Kasumi-1 (cell line): ENCODE data around the gene PLA2G3.
"Not testable (repeated sequence)": the region's sequence is repeated elsewhere in the genome, so short reads cannot be mapped to it uniquely, and the experiment has no call there.

Source experiments
- DNase-seq, 2 experiments: peaks; one replicate each; lab custom pipeline; 2025; lab: John Stamatoyannopoulos, UW

The PLA2G3 gene, protein sequence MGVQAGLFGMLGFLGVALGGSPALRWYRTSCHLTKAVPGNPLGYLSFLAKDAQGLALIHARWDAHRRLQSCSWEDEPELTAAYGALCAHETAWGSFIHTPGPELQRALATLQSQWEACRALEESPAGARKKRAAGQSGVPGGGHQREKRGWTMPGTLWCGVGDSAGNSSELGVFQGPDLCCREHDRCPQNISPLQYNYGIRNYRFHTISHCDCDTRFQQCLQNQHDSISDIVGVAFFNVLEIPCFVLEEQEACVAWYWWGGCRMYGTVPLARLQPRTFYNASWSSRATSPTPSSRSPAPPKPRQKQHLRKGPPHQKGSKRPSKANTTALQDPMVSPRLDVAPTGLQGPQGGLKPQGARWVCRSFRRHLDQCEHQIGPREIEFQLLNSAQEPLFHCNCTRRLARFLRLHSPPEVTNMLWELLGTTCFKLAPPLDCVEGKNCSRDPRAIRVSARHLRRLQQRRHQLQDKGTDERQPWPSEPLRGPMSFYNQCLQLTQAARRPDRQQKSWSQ

GRCh38 chr22:31139866-31140716 lies at the start of gene PLA2G3:
Gene PLA2G3, minus strand, starts transcription at chr22:31140508. Its CDS starts 154 bp downstream, at chr22:31140354.
- no peak for DNase-seq

GRCh38 chr22:31187627-31188026 lies 47.3 kb upstream of the PLA2G3 start:
- no peak for DNase-seq

GRCh38 chr22:31185056-31185455 lies 44.7 kb upstream of the PLA2G3 start:
- DNase-seq, result no peak

DNA sequence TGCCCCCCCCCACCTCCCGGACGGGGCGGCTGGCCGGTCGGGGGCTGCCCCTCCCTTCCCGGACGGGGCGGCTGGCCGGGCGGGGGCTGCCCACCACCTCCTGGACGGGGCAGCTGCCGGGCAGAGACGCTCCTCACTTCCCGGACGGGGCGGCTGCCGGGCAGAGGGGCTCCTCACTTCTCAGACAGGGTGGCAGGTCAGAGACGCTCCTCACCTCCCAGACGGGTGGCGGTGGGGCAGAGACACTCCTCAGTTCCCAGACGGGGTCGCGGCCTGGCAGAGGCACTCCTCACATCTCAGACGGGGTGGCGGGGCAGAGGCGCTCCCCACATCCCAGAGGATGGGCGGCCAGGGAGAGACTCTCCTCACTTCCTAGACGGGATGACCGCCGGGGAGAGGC lies 43.7 kb upstream of the PLA2G3 start:
- no peak for DNase-seq

GRCh38 chr22:31179345-31179744 lies 39.0 kb upstream of the PLA2G3 start:
- no peak for DNase-seq

GRCh38 chr22:31178859-31179258 lies 38.6 kb upstream of the PLA2G3 start:
- DNase-seq, result no peak

DNA sequence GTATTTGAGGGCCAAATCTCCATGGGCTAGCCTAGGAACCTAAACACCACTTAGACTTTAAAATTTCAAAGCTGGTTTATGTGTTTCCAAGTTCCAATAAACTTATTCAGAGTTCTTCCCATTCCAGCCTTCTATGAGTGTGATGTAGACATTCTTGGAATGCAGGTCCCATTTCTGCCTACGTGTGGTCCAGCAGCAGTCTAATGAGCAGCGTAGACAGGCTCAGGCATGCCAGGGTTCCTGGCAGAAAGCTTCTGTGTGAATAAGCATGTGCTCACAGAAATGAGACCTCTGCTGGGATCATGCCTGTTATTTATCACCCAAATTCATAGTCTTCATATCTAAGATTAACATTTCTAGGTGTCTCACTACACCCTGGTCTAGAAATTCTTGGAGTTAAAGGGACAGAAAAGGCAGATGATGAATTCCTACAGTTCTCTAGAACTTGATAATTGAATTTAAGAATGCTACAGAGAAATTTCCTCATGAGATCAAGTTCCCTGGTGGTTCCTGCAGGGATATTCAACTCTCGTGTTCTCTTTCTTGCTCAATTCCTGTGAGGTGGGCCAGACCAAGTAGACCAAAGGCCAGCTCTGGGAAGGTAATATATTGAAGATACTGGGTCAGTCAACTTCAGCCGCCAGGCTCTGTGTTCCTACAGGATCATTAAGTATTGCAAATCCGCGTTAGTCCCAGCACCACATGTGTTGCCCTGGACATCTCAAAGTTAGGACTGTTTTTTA lies 37.3 kb upstream of the PLA2G3 start:
- DNase-seq, result no peak

- DNase-seq, result no peak
These were observed 36.6 kb upstream of the PLA2G3 start for GRCh38 chr22:31176923-31177322.

GRCh38 chr22:31173386-31174145 lies 33.3 kb upstream of the PLA2G3 start:
- no peak for DNase-seq

DNA sequence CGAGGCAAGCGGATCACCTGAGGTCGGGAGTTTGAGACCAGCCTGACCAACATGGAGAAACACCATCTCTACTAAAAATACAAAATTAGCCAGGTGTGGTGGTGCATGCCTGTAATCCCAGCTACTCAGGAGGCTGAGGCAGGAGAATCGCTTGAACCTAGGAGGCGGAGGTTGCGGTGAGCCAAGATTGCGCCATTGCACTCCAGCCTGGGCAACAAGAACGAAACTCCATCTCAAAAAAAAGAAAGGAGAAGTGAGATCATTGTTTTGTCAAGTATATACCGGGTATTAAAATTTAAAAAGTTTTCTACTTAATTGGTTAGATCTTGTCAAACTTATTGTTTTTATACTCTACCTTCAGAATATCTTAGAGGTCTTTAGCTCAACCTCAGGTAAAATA lies 31.4 kb upstream of the PLA2G3 start:
- not testable (repeated sequence) for DNase-seq

DNA sequence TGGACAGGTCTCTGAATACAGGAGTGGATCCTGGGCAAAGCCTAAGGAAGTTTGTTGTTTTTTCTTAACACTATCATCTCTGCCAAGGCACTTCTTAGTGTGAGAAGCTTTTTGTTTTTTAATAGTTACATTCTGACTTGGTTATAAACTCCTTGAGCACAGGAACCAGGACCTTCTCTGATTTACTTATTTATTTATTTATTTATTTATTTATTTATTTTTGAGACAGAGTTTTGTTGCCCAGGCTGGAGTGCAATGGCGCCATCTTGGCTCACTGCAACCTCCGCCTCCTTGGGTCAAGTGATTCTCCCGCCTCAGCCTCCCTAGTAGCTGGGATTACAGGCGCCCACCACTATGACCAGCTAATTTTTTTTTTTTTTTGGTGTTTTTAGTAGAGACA lies 30.7 kb upstream of the PLA2G3 start:
- no peak for DNase-seq

DNA sequence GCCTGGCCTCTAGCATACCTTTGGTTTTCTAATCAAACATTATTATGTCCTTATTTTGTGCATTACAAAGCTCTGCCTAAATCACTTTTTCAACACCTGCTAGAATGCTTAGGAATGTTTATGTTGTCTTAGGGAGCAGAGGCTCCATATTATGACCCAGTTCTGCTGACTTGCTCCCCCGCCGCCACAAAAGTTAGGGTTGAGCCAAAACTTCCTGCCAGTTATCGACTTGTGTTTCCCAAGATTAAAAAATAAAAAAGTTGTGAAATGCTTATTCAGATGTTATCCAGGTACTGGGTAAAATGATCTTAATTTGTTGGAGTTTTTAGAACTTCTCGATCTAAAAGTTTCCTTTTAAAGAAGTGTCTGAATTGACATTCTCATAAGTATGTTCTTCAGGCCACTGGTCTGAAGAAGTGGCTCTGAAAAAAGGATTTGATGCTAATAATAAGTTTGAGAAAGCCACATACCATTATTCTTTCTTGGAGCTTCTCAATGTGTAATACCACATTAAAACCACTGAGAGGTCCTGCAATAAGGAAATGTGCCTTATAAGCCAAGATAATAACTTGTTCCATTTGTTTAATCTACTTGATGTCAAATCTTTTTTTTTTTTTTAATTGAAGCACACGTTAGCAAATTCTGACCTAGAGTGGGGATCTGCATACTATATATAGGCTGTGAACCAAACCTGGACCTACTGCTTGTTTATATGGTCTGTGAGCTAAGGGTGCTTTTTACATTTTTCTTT lies 21.9 kb upstream of the PLA2G3 start:
- peak in 1 of 2 experiments; percentile 20 for DNase-seq

DNA sequence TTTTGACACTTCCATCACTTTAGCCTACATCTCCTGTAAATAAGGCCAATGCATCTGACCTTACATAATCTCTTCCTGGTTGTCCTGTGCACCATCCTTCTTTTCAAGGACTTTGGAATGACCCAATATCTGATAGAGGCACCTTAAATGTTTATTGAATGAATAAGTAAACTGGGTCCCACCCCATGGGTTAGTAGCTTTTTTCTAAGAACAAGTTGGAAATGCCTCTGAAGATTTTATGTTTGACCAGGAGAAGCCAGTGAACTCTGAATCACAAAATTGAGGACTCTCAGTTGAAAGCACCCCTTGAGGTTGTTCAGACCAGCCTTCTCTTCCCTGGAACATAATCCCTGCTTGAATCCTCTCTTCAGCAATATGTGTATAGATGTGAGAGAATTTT lies 21.1 kb upstream of the PLA2G3 start:
- DNase-seq, result no peak

- DNase-seq, result peak in 1 of 2 experiments; percentile 34
These were observed 20.1 kb upstream of the PLA2G3 start for GRCh38 chr22:31160328-31160978.

- DNase-seq, result no peak
These were observed 15.1 kb upstream of the PLA2G3 start for GRCh38 chr22:31155422-31155821.

- DNase-seq, result no peak
These were observed 14.7 kb upstream of the PLA2G3 start for GRCh38 chr22:31154975-31155374.

DNA sequence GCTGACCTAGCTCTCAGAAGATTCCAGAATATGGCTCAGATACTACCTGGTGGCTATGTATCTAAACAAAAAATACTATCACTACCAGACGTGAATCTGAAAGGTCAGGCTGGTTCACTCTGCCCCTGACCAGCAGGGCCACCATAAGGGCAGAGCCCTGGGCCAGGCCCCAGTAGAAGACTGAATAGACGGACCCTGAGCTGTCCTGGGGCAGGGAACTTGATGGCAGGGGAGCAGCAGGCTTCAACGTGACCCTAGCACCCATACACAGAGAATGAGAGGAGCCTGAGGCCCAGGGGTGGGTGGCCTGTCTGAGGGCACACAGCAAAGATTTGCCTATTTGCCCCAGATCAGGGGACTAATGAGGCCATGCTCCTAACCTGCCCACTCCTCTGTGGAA lies 13.0 kb upstream of the PLA2G3 start:
- DNase-seq, result no peak

DNA sequence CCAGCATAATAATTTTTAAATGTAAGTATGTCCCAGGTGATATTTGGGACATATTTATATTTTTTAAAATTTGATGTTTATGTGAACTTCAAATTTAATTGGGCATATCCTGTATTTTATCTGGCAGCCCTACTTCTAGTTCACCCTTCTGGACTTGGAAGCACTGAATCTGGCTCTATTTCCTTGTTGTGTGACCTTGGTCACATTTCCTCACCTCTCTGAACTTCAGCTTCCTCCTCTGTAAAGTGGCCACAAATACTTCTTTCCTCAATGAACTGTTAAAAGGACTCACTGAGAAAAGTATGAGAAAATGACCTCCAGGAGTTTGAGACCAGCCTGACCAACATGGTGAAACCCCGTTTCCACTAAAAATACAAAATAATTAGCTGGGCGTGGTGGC lies 11.6 kb upstream of the PLA2G3 start:
- no peak for DNase-seq

DNA sequence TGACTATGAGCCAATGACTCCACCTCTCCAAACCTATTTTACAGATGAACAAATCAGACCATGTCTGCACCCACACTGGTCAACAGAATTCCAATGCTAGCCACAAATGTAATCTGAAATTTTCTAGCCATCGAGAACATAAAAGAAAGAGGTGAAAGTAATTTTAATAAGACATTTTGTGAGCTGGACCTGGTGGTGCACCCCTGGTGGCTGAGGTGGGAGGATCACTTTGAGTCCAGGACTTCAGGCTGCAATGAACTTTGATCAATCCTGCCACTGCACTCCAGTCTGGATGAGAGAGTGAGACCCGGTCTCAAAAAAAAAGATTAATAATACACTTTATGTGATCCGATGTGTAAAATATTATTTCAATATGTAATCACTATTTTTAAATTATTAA lies 10.3 kb upstream of the PLA2G3 start:
- DNase-seq, result peak; percentile 10 to 41

GRCh38 chr22:31148953-31149627 lies 8.8 kb upstream of the PLA2G3 start:
- DNase-seq, result peak; percentile 87 to 90
